H1 (cell line): ENCODE data around the gene KRTAP24-1. TPM values are rescaled to one million over a fixed set of nuclear protein-coding genes. Genes with fewer than 3 reads are reported as not detected.

Source experiments
- CTCF ChIP-seq, 3 experiments: IDR thresholded peaks; 1 replicate in 2 of 3; 2 replicates in 1 of 3; pipeline versions ENCODE4 v1.5.1 to v1.6.1; 2011; ENCODE audit warnings: low read length in 3 of 3, mild to moderate bottlenecking in 3 of 3, inconsistent platforms in 2 of 3, low read depth in 1 of 3, moderate library complexity in 1 of 3; ENCODE audit not compliant: insufficient read depth in 1 of 3; ENCODE audit errors: control extremely low read depth in 1 of 3
- HDAC2 ChIP-seq, 2 experiments: fragments of 300-600 bp in 1 of 2; sonication (generic) in 1 of 2; IDR thresholded peaks; 2 replicates each; pipeline ENCODE4 v1.6.1; 2011 to 2012; ENCODE audit warnings: low read depth in 2 of 2, low read length in 2 of 2, mild to moderate bottlenecking in 2 of 2, moderate library complexity in 2 of 2, borderline replicate concordance in 1 of 2, inconsistent platforms in 1 of 2
- JUN ChIP-seq: IDR thresholded peaks from 2 replicates; pipeline ENCODE4 v1.6.1; 2011; ENCODE audit warnings: low read depth, mild to moderate bottlenecking, improper control_type of control experiment, low read length
- POLR2AphosphoS5 ChIP-seq: IDR thresholded peaks from 2 replicates; pipeline ENCODE4 v1.6.1; 2011; ENCODE audit warnings: low read depth, low read length
- RNF2 ChIP-seq: fragments of 200-900, 300-1000 bp; sonication (generic); IDR thresholded peaks from 2 replicates; pipeline ENCODE4 v1.7.1; 2016; ENCODE audit warnings: borderline replicate concordance, low read depth, mild to moderate bottlenecking, antibody characterized with exemption, low read length; ENCODE audit not compliant: poor library complexity, severe bottlenecking; ENCODE audit errors: missing control alignments
- SAP30 ChIP-seq: fragments of 300-600 bp; sonication (generic); IDR thresholded peaks from 2 replicates; pipeline ENCODE4 v1.7.1; 2012; ENCODE audit warnings: low read length, moderate library complexity, mild to moderate bottlenecking, inconsistent platforms; ENCODE audit not compliant: insufficient read depth, insufficient replicate concordance
- TAF1 ChIP-seq: IDR thresholded peaks from 2 replicates; pipeline ENCODE4 v1.6.1; 2011; ENCODE audit warnings: mild to moderate bottlenecking, low read depth, low read length
- polyA plus RNA-seq, 7 experiments: library from polyadenylated mRNA; depleted of rRNA in 3 of 7; stranded (reverse) in 5 of 7; unstranded in 2 of 7; fragments of >200 nt in 5 of 7; fragments of 200-250 nt in 2 of 7; gene quantifications; 1 replicate in 5 of 7; 2 replicates in 1 of 7; 4 replicates in 1 of 7; pipeline versions ENCODE4 v1.2.1 to v1.2.3, GENCODE V29; 2011 to 2013; ENCODE audit warnings: missing spikeins in 2 of 7, mixed read lengths in 2 of 7
- total RNA-seq: library from RNA; stranded (reverse); fragmentation: NEBNext Ultra II Directional; extraction: Animal tissue kit (Norgen Biotek cat#: 25700); gene quantifications from 2 replicates; pipeline ENCODE4 v1.2.1, GENCODE V29; 2021

Gene KRTAP24-1
- total and polyA plus RNA-seq, 2 of the 8 experiments (the other 6 are each of a cell fraction or from before 2014, with no cell fraction given) = not detected

- TF ChIP-seq SAP30 = no peak
- TF ChIP-seq CTCF (IDR thresholded peaks at IDR 0.05; ENCODE audit: control extremely low read depth in 1 of 3, insufficient read depth in 1 of 3, low read depth in 1 of 3, low read length in 3 of 3) = no peak
- no peak for TF ChIP-seq JUN
- no peak for TF ChIP-seq RNF2
- TF ChIP-seq TAF1 = no peak
- no peak for TF ChIP-seq POLR2AphosphoS5
- no peak for TF ChIP-seq HDAC2 (IDR thresholded peaks at IDR 0.05; ENCODE audit: borderline replicate concordance in 1 of 2, low read depth in 2 of 2, low read length in 2 of 2)
- TF ChIP-seq, all 59 proteins: peak for 0
These were observed at the start of gene KRTAP24-1 (continued) for GRCh38 chr21:30282850-30283249.
